H54 (cell line): ENCODE results near the gene PTPRO.

Source experiments
- DNase-seq: peaks from one replicate; pipeline ENCODE4 v3.0.0; 2011; ENCODE audit warnings: low spot score, mixed read lengths; ENCODE audit not compliant: insufficient read length
- FAIRE-seq: peaks from 3 replicates; lab custom pipeline; 2011; peaks lifted over from hg19 to GRCh38; lab: Jason Lieb, UNC
- POLR2A ChIP-seq: IDR thresholded peaks from 2 replicates; pipeline ENCODE4 v1.6.1; 2011; ENCODE audit warnings: low read depth, mild to moderate bottlenecking, low read length

Gene PTPRO

DNA sequence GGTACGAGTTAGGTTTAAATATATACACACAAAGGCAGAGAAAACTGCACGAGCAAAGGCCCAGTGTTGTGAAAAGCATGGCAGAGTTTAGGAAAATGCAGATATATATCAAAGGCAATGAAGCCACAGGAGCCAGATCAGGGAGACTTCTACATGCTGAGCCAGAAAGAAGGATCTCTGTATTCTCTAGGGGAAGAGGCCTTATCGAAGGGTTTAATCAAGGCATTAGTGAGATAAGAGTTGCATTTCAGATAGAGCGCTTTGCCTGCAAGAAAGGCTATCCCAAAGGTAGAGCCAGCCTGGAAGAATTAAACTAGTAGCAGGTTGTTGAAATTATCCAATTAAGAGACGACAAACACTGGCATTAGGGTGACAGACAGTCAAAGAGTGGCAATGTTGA is 7.6 kb downstream of the PTPRO start:
- no peak for FAIRE-seq
- TF ChIP-seq POLR2A = no peak
- DNase-seq = no peak

DNA sequence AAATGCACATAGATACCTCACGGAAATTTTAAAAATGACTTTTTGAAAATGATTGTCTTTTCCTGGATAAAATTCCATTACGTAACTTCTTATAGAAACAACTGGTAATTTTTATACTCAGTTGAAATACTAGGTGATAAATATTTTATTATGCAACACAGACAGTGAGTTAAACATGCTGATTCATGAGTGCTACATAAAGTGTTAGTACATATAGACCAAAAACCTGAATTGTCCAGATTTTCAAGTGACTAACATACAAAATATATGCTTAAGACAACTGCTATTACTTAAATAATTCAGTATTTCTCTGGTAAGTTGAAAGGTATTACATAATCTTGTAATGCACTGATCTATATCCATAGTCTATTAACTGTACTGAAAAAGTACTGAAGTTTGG is 11.9 kb downstream of the PTPRO start:
- FAIRE-seq (no peak), DNase-seq (no peak)
- no peak for TF ChIP-seq POLR2A

DNA sequence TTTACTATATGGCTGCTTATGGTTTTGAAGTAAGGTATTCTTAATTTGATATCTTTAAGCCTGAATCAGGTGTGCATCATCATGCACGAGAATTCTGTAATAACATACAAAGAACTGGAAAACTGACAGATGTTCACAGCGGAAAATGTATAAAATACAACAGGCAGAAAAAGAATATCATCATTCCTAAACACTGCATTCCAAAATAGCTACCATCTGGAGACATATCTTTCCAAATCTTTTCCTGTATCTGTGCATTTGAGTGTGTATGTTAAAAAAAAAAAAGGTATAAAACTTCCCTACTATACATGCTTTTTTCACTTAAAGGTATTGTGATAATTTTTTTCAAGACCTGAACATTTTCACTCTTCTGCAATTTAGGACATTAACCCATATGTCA is 13.7 kb downstream of the PTPRO start:
- no peak for TF ChIP-seq POLR2A
- DNase-seq (no peak), FAIRE-seq (no peak)

DNA sequence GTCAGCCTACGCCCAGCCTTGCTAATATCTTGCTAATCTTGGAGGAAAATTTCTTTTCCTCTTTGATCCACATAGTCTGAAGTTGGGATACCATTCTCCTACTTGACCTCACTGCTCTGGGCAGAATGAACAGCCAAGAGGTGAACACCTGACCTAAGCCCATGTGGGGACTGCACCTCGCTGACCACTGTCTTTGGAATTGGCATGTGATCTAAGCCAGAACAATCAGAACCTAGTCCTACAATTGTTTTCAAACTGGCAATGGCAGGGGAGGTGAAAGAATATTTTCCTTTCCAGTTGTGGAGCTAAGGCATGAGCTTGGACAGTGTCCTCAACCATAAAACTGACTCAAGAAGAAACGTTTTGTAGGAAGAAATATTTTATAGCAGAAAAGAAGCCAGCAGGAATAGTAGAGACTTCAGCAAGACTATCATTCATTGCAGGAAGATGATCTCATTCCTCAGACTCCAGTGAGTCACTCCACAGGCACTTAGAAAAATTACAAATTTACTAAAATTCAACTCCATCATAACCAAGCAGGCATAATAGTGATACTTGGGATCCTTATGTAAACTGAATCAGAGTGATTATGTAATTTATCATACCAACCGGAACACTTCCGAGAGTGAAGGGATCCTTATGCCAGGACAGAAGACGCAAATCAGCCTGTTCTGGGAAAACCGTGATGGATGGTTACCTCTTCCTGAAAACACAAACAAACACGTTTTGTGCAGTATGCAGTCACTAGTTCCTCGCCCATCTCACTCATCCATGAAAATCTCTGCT is 14.7 kb downstream of the PTPRO start:
- DNase-seq = no peak
- TF ChIP-seq POLR2A = no peak
- FAIRE-seq = no peak

DNA sequence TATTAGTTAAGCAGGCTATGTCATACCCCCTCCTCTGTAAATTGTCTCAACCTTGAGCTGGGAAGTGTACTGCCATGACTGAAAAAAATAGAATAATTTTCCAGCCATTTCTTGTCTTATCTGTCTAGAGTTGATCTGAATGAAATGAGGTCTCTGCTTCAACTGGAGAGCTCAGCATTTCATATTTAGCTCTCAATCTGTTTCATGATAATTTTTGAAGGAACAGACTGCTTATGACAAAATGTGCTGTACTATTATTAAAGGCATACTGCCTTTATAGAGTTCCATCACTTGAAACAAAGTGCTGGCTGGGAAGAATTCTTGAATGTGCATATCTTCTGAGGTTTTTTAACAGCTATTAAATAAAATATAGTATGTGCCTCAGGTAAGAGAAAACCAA is 19.1 kb downstream of the PTPRO start:
- no peak for TF ChIP-seq POLR2A
- no peak for FAIRE-seq
- DNase-seq = no peak

DNA sequence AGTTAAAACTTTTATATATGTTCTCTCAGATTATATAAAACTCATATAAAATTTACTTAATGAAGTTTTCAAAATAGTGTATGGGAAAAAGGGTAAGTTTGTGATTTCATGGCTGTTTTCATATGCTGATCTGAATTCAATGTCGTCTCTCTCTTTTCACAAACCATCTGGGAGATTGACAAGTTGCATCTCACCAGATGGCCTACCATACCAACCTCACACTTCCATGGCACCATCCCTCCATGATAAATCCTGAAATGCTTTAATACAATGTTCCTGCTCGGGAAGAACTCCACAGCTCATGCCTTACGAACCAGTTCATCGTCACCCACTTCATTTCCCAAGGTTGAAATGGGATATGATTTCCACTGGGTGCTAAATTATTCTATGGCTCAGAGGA is 22.3 kb downstream of the PTPRO start:
- no peak for FAIRE-seq
- no peak for TF ChIP-seq POLR2A

DNA sequence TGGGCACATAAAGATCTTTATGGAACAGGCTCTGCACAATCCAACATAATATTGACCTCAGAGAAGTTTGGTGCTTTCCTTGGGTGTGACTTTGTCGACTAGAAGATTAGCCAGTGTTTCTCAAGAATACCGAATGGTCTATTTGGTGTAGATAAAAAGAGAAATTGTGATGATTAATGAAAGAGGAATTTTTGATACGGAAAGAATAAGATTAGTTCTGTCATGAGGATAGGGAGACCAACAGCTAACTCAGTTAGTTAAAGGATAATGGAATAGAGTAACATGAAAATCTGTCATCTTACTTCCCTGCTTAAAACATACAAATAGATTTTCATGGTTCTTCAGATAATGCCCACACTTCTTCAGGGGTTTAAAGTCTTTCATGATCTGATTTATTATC is 24.2 kb downstream of the PTPRO start:
- no peak for TF ChIP-seq POLR2A
- no peak for FAIRE-seq
- no peak for DNase-seq

More for the DNA sequence above, 22.3 kb downstream of the PTPRO start:
- no peak for DNase-seq

DNA sequence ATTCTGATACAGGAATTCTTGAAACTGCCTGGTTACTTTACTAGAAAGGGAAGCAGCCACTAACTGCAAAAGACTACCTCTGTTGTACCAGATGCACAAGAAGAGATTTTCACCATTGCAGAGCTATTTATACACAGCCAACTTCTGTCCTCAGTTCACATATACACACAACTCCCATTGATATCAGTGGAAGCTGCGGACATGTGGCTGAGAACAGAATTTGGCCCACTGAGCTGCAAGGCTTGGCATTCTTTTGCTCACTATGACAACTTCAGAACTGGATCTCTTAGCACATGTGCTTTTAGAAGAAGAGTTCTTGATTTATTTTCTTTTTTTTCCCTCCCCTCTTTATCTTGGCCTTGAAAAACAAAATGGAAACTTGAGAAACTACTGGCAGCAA is 28.3 kb downstream of the PTPRO start:
- no peak for TF ChIP-seq POLR2A
- FAIRE-seq = no peak
- DNase-seq = no peak

DNA sequence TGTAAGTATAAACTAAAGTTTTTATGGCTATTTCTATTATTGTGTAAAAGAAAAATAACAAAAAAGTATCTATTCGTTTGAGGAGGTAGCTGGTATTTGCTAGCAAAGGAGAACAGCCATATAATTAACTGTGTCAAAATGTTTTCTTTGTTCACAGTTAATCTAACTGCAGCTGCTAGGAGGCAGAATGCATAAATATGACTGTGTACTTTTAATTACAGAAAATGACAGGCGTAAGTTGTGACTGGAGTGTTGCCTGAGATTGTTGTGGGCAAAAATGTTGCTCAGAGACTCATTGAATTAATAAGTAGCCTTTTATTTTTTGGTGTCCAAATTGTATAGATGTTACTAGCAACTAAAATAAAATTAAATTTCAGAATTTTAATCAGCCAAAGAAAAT is 33.5 kb downstream of the PTPRO start:
- DNase-seq = no peak
- no peak for FAIRE-seq

DNA sequence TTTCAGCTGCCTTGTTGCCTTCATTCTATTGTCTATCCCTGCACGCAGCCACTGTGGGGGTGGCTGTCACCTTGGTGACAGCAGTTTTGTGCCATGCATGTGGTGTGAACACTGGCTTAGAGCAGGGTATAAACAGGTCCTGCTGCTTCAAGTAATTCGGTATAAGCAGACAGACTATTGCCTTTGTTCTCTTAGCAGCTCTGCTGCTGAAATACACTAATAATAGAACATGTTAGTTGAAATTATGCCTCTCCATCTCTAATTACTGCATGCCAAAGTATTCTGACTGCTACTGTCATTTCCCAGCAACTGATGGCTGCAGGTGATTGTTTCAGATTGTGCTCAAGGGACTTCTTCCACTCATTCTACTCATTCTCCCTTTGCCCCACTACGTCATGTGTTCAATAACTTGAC is 34.6 kb downstream of the PTPRO start:
- FAIRE-seq (no peak), DNase-seq (no peak)
- no peak for TF ChIP-seq POLR2A

More for the DNA sequence above, 33.5 kb downstream of the PTPRO start:
- no peak for TF ChIP-seq POLR2A

DNA sequence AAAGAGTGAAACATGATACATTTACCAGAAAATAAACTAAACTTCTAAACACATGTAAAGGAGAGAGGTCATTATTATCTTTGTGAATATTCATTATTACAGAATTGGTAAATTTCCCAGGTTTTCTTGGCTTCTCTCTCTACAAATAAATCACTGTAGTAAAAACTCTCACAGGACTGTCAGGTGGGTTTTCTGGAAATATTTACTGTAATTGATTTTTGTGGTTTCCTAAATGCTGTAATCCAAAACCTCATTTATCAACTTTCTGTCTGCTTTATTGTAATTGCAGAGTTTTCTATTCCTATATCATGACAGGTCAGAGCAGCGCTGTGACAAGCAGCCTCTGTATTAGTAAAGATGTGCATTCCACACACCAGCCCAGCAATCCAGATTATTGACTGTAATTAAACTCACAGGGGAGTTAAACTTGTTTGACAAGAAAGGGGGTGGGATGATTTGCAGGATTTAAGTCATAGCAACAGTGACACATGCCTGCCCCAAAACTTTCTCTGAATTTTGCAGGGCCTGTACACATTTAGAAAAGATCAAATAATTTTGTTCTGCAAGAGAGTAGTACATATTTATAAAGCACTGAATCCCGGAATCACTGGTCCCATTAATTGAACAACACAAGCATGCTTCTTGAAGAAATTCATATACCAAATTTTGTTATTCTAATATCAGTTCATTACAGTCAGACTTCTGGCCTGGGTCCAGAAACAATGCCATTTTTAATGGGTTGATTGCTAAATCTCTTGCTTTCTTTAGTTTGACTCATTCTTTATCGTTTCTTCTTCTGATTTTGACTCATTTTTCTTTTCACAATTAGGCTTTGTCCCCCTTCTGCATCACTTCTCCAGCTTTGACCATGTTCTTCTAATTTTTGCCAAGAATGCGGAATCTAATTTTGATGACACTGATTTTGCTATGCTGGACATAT is 42.2 kb downstream of the PTPRO start:
- no peak for TF ChIP-seq POLR2A
- DNase-seq = no peak
- no peak for FAIRE-seq

DNA sequence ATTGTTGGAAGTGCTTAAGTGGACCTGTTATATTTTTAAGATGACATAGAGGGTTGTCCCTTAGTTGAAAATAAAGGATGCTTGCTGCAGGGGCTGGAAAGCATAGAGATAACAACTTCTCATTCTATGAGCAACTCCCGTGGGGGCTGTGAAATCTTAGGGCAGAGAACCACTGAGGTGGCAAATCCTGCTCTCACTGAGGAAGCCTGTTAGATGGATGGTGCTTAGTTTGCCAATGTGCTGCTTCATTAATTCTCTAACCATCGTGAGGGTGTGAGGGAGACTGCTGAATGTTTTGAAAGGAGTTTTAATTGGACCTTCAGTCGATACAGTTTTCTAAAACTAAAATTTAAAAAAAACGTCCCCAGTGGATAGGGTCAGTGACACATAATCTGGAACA is 46.5 kb downstream of the PTPRO start:
- no peak for FAIRE-seq
- DNase-seq = no peak
- no peak for TF ChIP-seq POLR2A

DNA sequence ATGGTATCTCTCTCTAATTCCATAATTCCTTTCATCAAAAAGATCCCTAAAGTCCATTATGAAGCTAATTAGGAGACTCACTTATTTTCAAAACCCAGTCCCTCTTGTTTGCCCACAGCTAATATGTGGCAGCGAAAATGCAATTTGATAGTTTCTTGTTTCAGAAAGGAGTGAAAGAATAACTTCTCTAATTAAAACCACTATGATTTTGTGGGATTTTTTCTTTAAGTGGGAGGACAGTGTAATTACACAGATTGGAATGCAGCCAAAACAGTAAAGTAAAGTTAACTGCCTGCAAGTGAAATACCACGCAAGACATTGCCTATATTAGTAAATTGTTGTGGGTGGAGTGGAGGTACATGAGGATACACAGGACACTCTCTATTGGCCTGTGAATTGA is 50.0 kb downstream of the PTPRO start:
- no peak for TF ChIP-seq POLR2A
- DNase-seq = no peak
- no peak for FAIRE-seq

DNA sequence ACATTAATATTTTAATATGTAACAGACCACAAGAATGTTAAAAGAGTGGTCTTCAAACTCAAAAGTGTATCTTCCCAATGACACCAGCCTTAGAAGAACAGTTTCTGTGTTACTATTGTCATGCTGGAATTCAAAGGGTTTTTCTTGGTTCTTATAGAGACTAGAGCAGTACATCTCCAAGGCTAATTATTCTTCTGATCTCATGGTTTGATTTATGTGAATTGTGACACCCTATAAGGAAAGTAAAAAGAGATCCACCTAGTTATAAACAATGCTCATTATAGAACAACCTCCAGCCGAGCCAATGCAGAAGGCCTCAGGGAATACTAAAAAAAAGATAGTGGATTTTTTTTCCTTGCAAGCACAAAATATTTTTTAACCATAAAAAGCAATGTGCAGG is 65.5 kb downstream of the PTPRO start:
- DNase-seq (no peak), FAIRE-seq (no peak)
- TF ChIP-seq POLR2A = no peak
